NT2/D1 (cell line): ENCODE results near the gene FBXO28.

Experiments used
- SUZ12 ChIP-seq: IDR thresholded peaks from 2 replicates; pipeline ENCODE4 v1.6.1; 2011; ENCODE audit not compliant: insufficient read length, insufficient read depth; ENCODE audit errors: extremely low read depth
- YY1 ChIP-seq: IDR thresholded peaks from 2 replicates; pipeline ENCODE4 v1.6.1; 2011; ENCODE audit not compliant: insufficient read length, insufficient read depth
- ZNF274 ChIP-seq: IDR thresholded peaks from 2 replicates; pipeline ENCODE4 v1.6.1; 2011; ENCODE audit warnings: mild to moderate bottlenecking, low read depth, low read length

- TF ChIP-seq SUZ12 (no peak), YY1 (no peak), ZNF274 (no peak)
Measured at GRCh38 chr1:224080115-224080774, 33.7 kb upstream of the FBXO28 start.
